Endothelial cell (in vitro differentiated cells): ENCODE measurements around the gene HNRNPA3. TPM values are rescaled to one million over a fixed set of nuclear protein-coding genes. Genes with fewer than 3 reads are reported as not detected.

Source experiments
- DNase-seq: peaks from one replicate; pipeline ENCODE4 v3.0.0; 2021; ENCODE audit warnings: low spot score
- H3K27ac Mint-ChIP-seq: one replicate; pipeline ENCODE4 v1.8.0; 2021; ENCODE audit warnings: mixed read lengths, inconsistent platforms; ENCODE audit not compliant: unreplicated experiment
- H3K27me3 Mint-ChIP-seq: one replicate; pipeline ENCODE4 v1.8.0; 2021; ENCODE audit warnings: mild to moderate bottlenecking, moderate library complexity, mixed read lengths, inconsistent platforms; ENCODE audit not compliant: unreplicated experiment
- H3K36me3 Mint-ChIP-seq: one replicate; pipeline ENCODE4 v1.8.0; 2021; ENCODE audit warnings: mild to moderate bottlenecking, low read depth, mixed read lengths, inconsistent platforms; ENCODE audit not compliant: unreplicated experiment
- H3K4me1 Mint-ChIP-seq: one replicate; pipeline ENCODE4 v1.8.0; 2021; ENCODE audit warnings: mild to moderate bottlenecking, mixed read lengths, inconsistent platforms; ENCODE audit not compliant: unreplicated experiment
- H3K4me3 Mint-ChIP-seq: one replicate; pipeline ENCODE4 v1.8.0; 2021; ENCODE audit warnings: mild to moderate bottlenecking, mixed read lengths, inconsistent platforms; ENCODE audit not compliant: unreplicated experiment
- H3K9me3 Mint-ChIP-seq: one replicate; pipeline ENCODE4 v1.8.0; 2021; ENCODE audit warnings: mixed read lengths, inconsistent platforms; ENCODE audit not compliant: unreplicated experiment
- total RNA-seq: library from RNA; stranded (reverse); fragmentation: NEBNext Ultra II Directional; extraction: Animal tissue kit (Norgen Biotek cat#: 25700); gene quantifications from one replicate; pipeline ENCODE4 v1.2.1, GENCODE V29; 2021; ENCODE audit not compliant: unreplicated experiment
- TF ChIP-seq, protein P1 (sequence below): fragments of 200-600 bp; sonication (generic); IDR thresholded peaks from one replicate; pipeline ENCODE4 v1.5.0; 2021; ENCODE audit warnings: antibody characterized with exemption; ENCODE audit not compliant: unreplicated experiment

Gene HNRNPA3
- total RNA-seq, 1 donor from 2014 or later = 264 TPM

DNA sequence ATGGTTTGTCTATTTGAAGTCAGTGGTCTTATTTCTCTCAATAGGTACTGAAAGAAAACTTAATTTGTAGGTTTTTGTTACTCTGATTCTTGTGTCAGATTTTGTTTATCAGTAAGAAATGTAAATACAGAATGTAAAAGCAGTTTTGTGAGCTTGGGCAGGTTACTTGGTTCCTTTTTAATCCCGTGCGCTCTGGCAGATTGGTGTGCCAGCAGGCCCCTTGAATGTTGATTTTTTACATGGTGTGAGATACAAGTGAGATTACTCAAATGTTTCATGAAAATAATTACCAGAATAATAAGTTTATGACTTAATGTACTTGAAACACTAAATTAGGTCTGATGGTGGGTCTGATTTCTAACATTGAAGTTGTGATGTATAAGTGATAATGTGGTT is 13.4 kb downstream of the HNRNPA3 start:
- Mint-ChIP-seq H3K9me3 (no peaks in the 10 kb centered on the region), H3K36me3 (peaks cover 29% of the 10 kb centered on the region), H3K27ac (peak overlapping the region; percentile 3), H3K27me3 (peaks cover 5% of the 10 kb centered on the region), H3K4me3 (no peak overlapping the region), H3K4me1 (no peaks in the 10 kb centered on the region)
- TF ChIP-seq, protein P1, sequence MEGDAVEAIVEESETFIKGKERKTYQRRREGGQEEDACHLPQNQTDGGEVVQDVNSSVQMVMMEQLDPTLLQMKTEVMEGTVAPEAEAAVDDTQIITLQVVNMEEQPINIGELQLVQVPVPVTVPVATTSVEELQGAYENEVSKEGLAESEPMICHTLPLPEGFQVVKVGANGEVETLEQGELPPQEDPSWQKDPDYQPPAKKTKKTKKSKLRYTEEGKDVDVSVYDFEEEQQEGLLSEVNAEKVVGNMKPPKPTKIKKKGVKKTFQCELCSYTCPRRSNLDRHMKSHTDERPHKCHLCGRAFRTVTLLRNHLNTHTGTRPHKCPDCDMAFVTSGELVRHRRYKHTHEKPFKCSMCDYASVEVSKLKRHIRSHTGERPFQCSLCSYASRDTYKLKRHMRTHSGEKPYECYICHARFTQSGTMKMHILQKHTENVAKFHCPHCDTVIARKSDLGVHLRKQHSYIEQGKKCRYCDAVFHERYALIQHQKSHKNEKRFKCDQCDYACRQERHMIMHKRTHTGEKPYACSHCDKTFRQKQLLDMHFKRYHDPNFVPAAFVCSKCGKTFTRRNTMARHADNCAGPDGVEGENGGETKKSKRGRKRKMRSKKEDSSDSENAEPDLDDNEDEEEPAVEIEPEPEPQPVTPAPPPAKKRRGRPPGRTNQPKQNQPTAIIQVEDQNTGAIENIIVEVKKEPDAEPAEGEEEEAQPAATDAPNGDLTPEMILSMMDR = no peak
- DNase-seq = no peak

GRCh38 chr2:177229442-177230242 is 17.0 kb downstream of the HNRNPA3 start:
- H3K9me3 Mint-ChIP-seq = no peaks in the 10 kb centered on the region
- H3K4me1 Mint-ChIP-seq = no peaks in the 10 kb centered on the region
- peaks cover 2% of the 10 kb centered on the region for H3K27me3 Mint-ChIP-seq
- peak overlapping the region; percentile 48 for H3K4me3 Mint-ChIP-seq
- no peak for DNase-seq
- peaks cover 33% of the 10 kb centered on the region for H3K36me3 Mint-ChIP-seq
- no peak overlapping the region for H3K27ac Mint-ChIP-seq
- TF ChIP-seq, protein P1 = no peak

- H3K27ac Mint-ChIP-seq = no peak overlapping the region
Measured at GRCh38 chr2:177231270-177231669, 18.7 kb downstream of the HNRNPA3 start.

GRCh38 chr2:177232098-177232704 is 19.6 kb downstream of the HNRNPA3 start:
- TF ChIP-seq, protein P1 = no peak
- Mint-ChIP-seq H3K4me1 (no peaks in the 10 kb centered on the region), H3K27me3 (peaks cover 2% of the 10 kb centered on the region), H3K27ac (no peak overlapping the region), H3K36me3 (peaks cover 38% of the 10 kb centered on the region), H3K9me3 (no peaks in the 10 kb centered on the region), H3K4me3 (no peak overlapping the region)
- DNase-seq = no peak

More at GRCh38 chr2:177231270-177231669, 18.7 kb downstream of the HNRNPA3 start:
- no peak for DNase-seq
- Mint-ChIP-seq H3K4me3 (no peak overlapping the region), H3K27me3 (peaks cover 2% of the 10 kb centered on the region), H3K36me3 (peaks cover 38% of the 10 kb centered on the region), H3K4me1 (no peaks in the 10 kb centered on the region), H3K9me3 (no peaks in the 10 kb centered on the region)
- TF ChIP-seq, protein P1 = no peak

DNA sequence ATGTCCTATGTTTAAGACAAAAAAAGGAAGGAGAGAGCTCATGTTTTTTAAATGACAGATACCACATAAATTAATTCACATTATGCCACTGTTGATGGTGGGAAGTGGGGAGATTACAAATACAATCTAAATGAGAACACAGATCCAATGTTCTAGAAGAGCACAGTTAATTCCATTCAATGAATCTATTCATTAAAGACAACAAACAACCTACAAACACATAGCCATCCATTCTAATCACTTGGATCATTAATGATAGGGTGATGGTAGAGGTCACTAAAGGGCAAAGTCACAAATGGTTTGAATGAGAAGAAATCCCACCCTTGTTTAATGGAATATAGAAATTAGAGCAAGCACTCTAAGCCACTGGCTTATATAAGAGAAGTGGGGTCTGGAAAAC is 21.7 kb downstream of the HNRNPA3 start:
- H3K27me3 Mint-ChIP-seq = peaks cover 2% of the 10 kb centered on the region
- TF ChIP-seq, protein P1 = no peak
- no peaks in the 10 kb centered on the region for H3K9me3 Mint-ChIP-seq
- DNase-seq = no peak
- no peak overlapping the region for H3K4me3 Mint-ChIP-seq
- H3K4me1 Mint-ChIP-seq = peaks cover 15% of the 10 kb centered on the region
- H3K36me3 Mint-ChIP-seq = peaks cover 38% of the 10 kb centered on the region
- no peak overlapping the region for H3K27ac Mint-ChIP-seq
